GM12878 (cell line): ENCODE measurements around the gene SYMPK. TPM values are rescaled to one million over a fixed set of nuclear protein-coding genes. Genes with fewer than 3 reads are reported as not detected.
A peak's percentile ranks its signal among the peaks of the same experiment; 100 is the strongest.

Experiments
- CEBPB ChIP-seq, 2 experiments: fragments of 150-350 bp in 1 of 2; IDR thresholded peaks; 2 replicates each; pipeline ENCODE4 v1.6.1; 2012 to 2014; ENCODE audit warnings: low read depth in 2 of 2, low read length in 2 of 2, borderline replicate concordance in 1 of 2, inconsistent platforms in 1 of 2
- CHD4 ChIP-seq: fragments of 200-600 bp; sonication (generic); IDR thresholded peaks from 2 replicates; pipeline ENCODE4 v1.6.1; 2016; ENCODE audit warnings: mild to moderate bottlenecking
- FOXK2 ChIP-seq: fragments of 450-650 bp; IDR thresholded peaks from 2 replicates; pipeline ENCODE4 v1.6.1; 2017; ENCODE audit warnings: mild to moderate bottlenecking, moderate library complexity
- FOXM1 ChIP-seq: IDR thresholded peaks from 2 replicates; pipeline ENCODE4 v1.6.1; 2012; ENCODE audit warnings: low read depth, mild to moderate bottlenecking, inconsistent platforms, low read length, moderate library complexity
- MEF2A ChIP-seq: IDR thresholded peaks from 2 replicates; pipeline ENCODE4 v1.6.1; 2011; ENCODE audit warnings: low read depth, mild to moderate bottlenecking, low read length, moderate library complexity; ENCODE audit not compliant: insufficient read depth
- NR2C2 ChIP-seq: IDR thresholded peaks from 2 replicates; pipeline ENCODE4 v1.6.1; 2011; ENCODE audit warnings: borderline replicate concordance, low read depth; ENCODE audit not compliant: control insufficient read depth, insufficient read length
- PML ChIP-seq: IDR thresholded peaks from 2 replicates; pipeline ENCODE4 v1.6.1; 2012; ENCODE audit warnings: low read length, inconsistent platforms
- STAT1 ChIP-seq: fragments of 450-650 bp; conservative IDR thresholded peaks from 2 replicates; pipeline ENCODE4 v1.6.1; 2014; ENCODE audit warnings: antibody characterized with exemption, mild to moderate bottlenecking
- TARDBP ChIP-seq: IDR thresholded peaks from 2 replicates; pipeline ENCODE4 v1.6.1; 2016; ENCODE audit warnings: borderline replicate concordance
- YBX1 ChIP-seq: fragments of 450-650 bp; IDR thresholded peaks from 2 replicates; pipeline ENCODE4 v1.6.1; 2016; ENCODE audit warnings: antibody characterized with exemption
- ZZZ3 ChIP-seq: IDR thresholded peaks from 2 replicates; pipeline ENCODE4 v1.6.1; 2011; ENCODE audit warnings: low read depth; ENCODE audit not compliant: control insufficient read depth, insufficient read length
- polyA plus RNA-seq, 11 experiments: library from polyadenylated mRNA; depleted of rRNA in 4 of 11; unstranded in 6 of 11; stranded (reverse) in 5 of 11; fragments of >200 nt; fragmentation: Nextera tagmentation in 4 of 11; fragmentation: Illumina TruSeq in 1 of 11; extraction: Ambion mirVana in 4 of 11; extraction: Trizol in 1 of 11; gene quantifications; 1 replicate in 1 of 11; 2 replicates in 10 of 11; pipeline versions ENCODE4 v1.2.1 to v1.2.3, GENCODE V29; 2011 to 2016; ENCODE audit warnings: inconsistent platforms in 2 of 11, missing spikeins in 2 of 11, low read depth in 1 of 11
- total RNA-seq, 4 experiments: library from RNA; depleted of rRNA in 3 of 4; stranded (reverse); fragments of >200 nt in 3 of 4; fragmentation: Illumina TruSeq in 1 of 4; extraction: Trizol in 1 of 4; gene quantifications; 2 replicates each; pipeline versions ENCODE4 v1.2.1 to v1.2.3, GENCODE V29; 2013 to 2021
- TF ChIP-seq, protein P1 (sequence below): fragments of 450-650 bp; IDR thresholded peaks from 2 replicates; pipeline ENCODE4 v1.6.1; 2016; ENCODE audit warnings: mild to moderate bottlenecking, moderate library complexity, borderline replicate concordance
- TF ChIP-seq, protein P2 (sequence below): fragments of 450-650 bp; IDR thresholded peaks from 2 replicates; pipeline ENCODE4 v1.6.1; 2016; ENCODE audit warnings: mild to moderate bottlenecking
- TF ChIP-seq, protein P3 (sequence below): fragments of 150-350 bp; IDR thresholded peaks from 2 replicates; pipeline ENCODE4 v1.6.1; 2016; ENCODE audit warnings: low read depth, low read length
- TF ChIP-seq, protein P4 (sequence below): fragments of 450-650 bp; IDR thresholded peaks from 2 replicates; pipeline ENCODE4 v1.6.1; 2018; ENCODE audit warnings: borderline replicate concordance, mild to moderate bottlenecking; ENCODE audit not compliant: partially characterized antibody
- TF ChIP-seq, protein P5 (sequence below): IDR thresholded peaks from 2 replicates; pipeline ENCODE4 v1.6.1; 2012; ENCODE audit warnings: low read depth, low read length, improper control_type of control experiment

The SYMPK gene
- total and polyA plus RNA-seq, 10 of the 15 experiments (the other 5 are each of a cell fraction or from before 2014, with no cell fraction given) = 0.49 to 109 (median 42.5) TPM

DNA sequence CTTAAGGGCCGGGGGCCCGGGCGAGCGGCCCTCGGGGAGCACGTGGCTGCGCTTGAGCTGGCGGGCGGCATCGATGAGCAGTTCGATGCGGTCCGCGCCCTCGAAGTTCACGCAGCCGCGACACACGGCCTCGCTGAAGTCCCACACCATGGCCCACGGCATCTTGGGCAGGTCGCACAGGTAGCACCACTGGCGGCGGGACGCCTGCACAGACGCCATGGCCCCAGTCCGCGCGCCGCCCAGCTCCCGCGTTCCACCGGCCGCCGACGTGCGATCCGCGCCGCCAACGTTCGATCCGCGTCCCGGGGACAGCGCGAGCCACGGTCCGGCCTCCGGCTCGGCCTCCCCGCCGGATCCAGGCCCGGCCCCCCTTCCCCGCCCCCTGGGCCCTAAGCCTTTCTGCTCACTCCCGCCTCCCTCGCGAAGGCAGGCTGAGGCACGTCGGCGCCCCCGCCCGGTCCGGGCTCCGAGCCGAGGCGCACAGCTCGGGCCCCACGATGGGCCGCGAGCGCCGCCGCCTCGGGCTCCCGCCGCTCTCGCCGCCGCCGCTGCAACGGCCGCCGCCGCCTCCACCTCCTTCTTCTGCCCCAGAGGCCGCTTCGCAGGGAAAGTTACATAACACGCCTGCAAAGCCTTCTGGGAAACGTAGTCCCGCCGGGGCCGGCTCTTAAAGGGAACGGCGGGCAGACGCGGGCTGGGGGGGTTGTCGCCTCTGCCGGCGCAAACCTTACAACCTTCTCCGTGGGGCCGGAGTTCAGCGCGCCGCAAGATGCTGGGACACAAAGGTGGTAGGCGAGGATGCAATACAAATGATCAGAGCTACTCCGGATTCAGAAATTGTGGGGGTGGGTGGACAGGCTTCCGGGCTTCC, 22.8 kb upstream of the SYMPK start, which contains the start of gene IRF2BP1 (continued):
- TF ChIP-seq, protein P1, sequence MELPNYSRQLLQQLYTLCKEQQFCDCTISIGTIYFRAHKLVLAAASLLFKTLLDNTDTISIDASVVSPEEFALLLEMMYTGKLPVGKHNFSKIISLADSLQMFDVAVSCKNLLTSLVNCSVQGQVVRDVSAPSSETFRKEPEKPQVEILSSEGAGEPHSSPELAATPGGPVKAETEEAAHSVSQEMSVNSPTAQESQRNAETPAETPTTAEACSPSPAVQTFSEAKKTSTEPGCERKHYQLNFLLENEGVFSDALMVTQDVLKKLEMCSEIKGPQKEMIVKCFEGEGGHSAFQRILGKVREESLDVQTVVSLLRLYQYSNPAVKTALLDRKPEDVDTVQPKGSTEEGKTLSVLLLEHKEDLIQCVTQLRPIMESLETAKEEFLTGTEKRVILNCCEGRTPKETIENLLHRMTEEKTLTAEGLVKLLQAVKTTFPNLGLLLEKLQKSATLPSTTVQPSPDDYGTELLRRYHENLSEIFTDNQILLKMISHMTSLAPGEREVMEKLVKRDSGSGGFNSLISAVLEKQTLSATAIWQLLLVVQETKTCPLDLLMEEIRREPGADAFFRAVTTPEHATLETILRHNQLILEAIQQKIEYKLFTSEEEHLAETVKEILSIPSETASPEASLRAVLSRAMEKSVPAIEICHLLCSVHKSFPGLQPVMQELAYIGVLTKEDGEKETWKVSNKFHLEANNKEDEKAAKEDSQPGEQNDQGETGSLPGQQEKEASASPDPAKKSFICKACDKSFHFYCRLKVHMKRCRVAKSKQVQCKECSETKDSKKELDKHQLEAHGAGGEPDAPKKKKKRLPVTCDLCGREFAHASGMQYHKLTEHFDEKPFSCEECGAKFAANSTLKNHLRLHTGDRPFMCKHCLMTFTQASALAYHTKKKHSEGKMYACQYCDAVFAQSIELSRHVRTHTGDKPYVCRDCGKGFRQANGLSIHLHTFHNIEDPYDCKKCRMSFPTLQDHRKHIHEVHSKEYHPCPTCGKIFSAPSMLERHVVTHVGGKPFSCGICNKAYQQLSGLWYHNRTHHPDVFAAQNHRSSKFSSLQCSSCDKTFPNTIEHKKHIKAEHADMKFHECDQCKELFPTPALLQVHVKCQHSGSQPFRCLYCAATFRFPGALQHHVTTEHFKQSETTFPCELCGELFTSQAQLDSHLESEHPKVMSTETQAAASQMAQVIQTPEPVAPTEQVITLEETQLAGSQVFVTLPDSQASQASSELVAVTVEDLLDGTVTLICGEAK = no peak
- no peak for TF ChIP-seq ZZZ3
- no peak for TF ChIP-seq NR2C2
- TF ChIP-seq MEF2A = no peak
- TF ChIP-seq CEBPB (IDR thresholded peaks at IDR 0.05; ENCODE audit: borderline replicate concordance in 1 of 2, low read depth in 2 of 2, low read length in 2 of 2) = 0 out of 4 replicates have a peak, but pooled peaks of 1 of the 2 experiments have one; percentile 42
- no peak for TF ChIP-seq CHD4
- TF ChIP-seq STAT1 = no peak; the same call in 1 of the 2 replicates
- TF ChIP-seq, protein P2, sequence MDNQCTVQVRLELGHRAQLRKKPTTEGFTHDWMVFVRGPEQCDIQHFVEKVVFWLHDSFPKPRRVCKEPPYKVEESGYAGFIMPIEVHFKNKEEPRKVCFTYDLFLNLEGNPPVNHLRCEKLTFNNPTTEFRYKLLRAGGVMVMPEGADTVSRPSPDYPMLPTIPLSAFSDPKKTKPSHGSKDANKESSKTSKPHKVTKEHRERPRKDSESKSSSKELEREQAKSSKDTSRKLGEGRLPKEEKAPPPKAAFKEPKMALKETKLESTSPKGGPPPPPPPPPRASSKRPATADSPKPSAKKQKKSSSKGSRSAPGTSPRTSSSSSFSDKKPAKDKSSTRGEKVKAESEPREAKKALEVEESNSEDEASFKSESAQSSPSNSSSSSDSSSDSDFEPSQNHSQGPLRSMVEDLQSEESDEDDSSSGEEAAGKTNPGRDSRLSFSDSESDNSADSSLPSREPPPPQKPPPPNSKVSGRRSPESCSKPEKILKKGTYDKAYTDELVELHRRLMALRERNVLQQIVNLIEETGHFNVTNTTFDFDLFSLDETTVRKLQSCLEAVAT = no peak
- TF ChIP-seq, protein P3, sequence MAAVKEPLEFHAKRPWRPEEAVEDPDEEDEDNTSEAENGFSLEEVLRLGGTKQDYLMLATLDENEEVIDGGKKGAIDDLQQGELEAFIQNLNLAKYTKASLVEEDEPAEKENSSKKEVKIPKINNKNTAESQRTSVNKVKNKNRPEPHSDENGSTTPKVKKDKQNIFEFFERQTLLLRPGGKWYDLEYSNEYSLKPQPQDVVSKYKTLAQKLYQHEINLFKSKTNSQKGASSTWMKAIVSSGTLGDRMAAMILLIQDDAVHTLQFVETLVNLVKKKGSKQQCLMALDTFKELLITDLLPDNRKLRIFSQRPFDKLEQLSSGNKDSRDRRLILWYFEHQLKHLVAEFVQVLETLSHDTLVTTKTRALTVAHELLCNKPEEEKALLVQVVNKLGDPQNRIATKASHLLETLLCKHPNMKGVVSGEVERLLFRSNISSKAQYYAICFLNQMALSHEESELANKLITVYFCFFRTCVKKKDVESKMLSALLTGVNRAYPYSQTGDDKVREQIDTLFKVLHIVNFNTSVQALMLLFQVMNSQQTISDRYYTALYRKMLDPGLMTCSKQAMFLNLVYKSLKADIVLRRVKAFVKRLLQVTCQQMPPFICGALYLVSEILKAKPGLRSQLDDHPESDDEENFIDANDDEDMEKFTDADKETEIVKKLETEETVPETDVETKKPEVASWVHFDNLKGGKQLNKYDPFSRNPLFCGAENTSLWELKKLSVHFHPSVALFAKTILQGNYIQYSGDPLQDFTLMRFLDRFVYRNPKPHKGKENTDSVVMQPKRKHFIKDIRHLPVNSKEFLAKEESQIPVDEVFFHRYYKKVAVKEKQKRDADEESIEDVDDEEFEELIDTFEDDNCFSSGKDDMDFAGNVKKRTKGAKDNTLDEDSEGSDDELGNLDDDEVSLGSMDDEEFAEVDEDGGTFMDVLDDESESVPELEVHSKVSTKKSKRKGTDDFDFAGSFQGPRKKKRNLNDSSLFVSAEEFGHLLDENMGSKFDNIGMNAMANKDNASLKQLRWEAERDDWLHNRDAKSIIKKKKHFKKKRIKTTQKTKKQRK = no peak
- TF ChIP-seq PML = no peak
- TF ChIP-seq, protein P4, sequence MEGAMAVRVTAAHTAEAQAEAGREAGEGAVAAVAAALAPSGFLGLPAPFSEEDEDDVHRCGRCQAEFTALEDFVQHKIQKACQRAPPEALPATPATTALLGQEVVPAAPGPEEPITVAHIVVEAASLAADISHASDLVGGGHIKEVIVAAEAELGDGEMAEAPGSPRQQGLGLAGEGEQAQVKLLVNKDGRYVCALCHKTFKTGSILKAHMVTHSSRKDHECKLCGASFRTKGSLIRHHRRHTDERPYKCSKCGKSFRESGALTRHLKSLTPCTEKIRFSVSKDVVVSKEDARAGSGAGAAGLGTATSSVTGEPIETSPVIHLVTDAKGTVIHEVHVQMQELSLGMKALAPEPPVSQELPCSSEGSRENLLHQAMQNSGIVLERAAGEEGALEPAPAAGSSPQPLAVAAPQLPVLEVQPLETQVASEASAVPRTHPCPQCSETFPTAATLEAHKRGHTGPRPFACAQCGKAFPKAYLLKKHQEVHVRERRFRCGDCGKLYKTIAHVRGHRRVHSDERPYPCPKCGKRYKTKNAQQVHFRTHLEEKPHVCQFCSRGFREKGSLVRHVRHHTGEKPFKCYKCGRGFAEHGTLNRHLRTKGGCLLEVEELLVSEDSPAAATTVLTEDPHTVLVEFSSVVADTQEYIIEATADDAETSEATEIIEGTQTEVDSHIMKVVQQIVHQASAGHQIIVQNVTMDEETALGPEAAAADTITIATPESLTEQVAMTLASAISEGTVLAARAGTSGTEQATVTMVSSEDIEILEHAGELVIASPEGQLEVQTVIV = no peak
- no peak for TF ChIP-seq FOXK2
- TF ChIP-seq, protein P5, sequence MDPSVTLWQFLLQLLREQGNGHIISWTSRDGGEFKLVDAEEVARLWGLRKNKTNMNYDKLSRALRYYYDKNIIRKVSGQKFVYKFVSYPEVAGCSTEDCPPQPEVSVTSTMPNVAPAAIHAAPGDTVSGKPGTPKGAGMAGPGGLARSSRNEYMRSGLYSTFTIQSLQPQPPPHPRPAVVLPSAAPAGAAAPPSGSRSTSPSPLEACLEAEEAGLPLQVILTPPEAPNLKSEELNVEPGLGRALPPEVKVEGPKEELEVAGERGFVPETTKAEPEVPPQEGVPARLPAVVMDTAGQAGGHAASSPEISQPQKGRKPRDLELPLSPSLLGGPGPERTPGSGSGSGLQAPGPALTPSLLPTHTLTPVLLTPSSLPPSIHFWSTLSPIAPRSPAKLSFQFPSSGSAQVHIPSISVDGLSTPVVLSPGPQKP = no peak
- TF ChIP-seq FOXM1 = no peak
- peak; percentile 62; the same call in 1 of the 2 replicates for TF ChIP-seq TARDBP
- no peak for TF ChIP-seq YBX1
